Endothelial cell of umbilical vein (primary cell): ENCODE results near the gene STPG3. TPM values are rescaled to one million over a fixed set of nuclear protein-coding genes. Genes with fewer than 3 reads are reported as not detected.

Experiments used
- BruUV-seq: library from RNA; stranded (reverse); fragments of 400-500 nt; replicated peaks from 2 replicates; lab custom pipeline; 2021; lab: Mats Ljungman, UMichigan
- CTCF ChIA-PET: fragments of 300-600, 350-600 bp; sonication (Branson Sonifier 250); formaldehyde crosslinking; loops from one replicate; lab custom pipeline; 2021; ENCODE audit warnings: antibody characterized with exemption, inconsistent platforms; lab: Charles Lee
- POLR2A ChIA-PET: fragments of 300-600, 350-600 bp; sonication (Branson Sonifier 250); formaldehyde crosslinking; loops from one replicate; lab custom pipeline; 2021; ENCODE audit warnings: antibody characterized with exemption, inconsistent platforms; lab: Charles Lee
- DNase-seq: peaks from one replicate; pipeline ENCODE4 v3.0.0-alpha.2; 2011; ENCODE audit warnings: low read depth, low spot score
- FAIRE-seq: peaks from 2 replicates; lab custom pipeline; 2011; peaks lifted over from hg19 to GRCh38; lab: Jason Lieb, UNC
- H2AFZ ChIP-seq: 2 replicates; pipeline ENCODE4 v1.6.0; 2012; ENCODE audit warnings: low read depth, low read length, control low read depth, inconsistent platforms
- H3K27ac ChIP-seq: 2 replicates; pipeline ENCODE4 v1.5.1; 2011; ENCODE audit warnings: low read depth, mild to moderate bottlenecking, control low read depth, low read length, moderate library complexity; ENCODE audit not compliant: insufficient read depth
- H3K27me3 ChIP-seq, 2 experiments: 2 replicates each; pipeline versions ENCODE4 v1.6.0 to v1.6.1; 2011; ENCODE audit warnings: low read length in 2 of 2, mixed read lengths in 1 of 2; ENCODE audit not compliant: control insufficient read depth in 2 of 2, insufficient read depth in 2 of 2
- H3K36me3 ChIP-seq, 2 experiments: 2 replicates in 1 of 2; 3 replicates in 1 of 2; pipeline ENCODE4 v1.5.1; 2011; ENCODE audit warnings: low read length in 2 of 2, mild to moderate bottlenecking in 1 of 2, moderate library complexity in 1 of 2; ENCODE audit not compliant: control insufficient read depth in 2 of 2, insufficient read depth in 2 of 2; ENCODE audit errors: extremely low read depth in 1 of 2
- H3K4me1 ChIP-seq: 3 replicates; pipeline ENCODE4 v1.5.1; 2011; ENCODE audit warnings: mild to moderate bottlenecking, low read length; ENCODE audit not compliant: control insufficient read depth, insufficient read depth; ENCODE audit errors: extremely low read depth
- H3K4me2 ChIP-seq: 2 replicates; pipeline ENCODE4 v1.6.1; 2011; ENCODE audit warnings: low read length, control low read depth, mixed read lengths; ENCODE audit not compliant: insufficient read depth
- H3K4me3 ChIP-seq, 3 experiments: fragments of 200-600 bp in 1 of 3; sonication (generic), shearing (Covaris generic) in 1 of 3; replicated peaks in 1 of 3; 2 replicates each; pipeline ENCODE4 v1.5.1; 2011 to 2016; ENCODE audit warnings: control low read depth in 3 of 3, low read length in 3 of 3, mild to moderate bottlenecking in 2 of 3, inconsistent platforms in 1 of 3, low read depth in 1 of 3, moderate library complexity in 1 of 3; ENCODE audit not compliant: insufficient read depth in 1 of 3
- H3K79me2 ChIP-seq: 2 replicates; pipeline ENCODE4 v1.6.0; 2012; ENCODE audit warnings: low read length, inconsistent platforms; ENCODE audit not compliant: control insufficient read depth, insufficient read depth
- H3K9ac ChIP-seq: replicated peaks from 2 replicates; pipeline ENCODE3; 2011; ENCODE audit warnings: low read length, control low read depth; ENCODE audit not compliant: insufficient read depth; ENCODE audit errors: extremely low read depth
- H3K9me1 ChIP-seq: replicated peaks from 3 replicates; pipeline ENCODE4 v1.6.0; 2011; ENCODE audit warnings: mild to moderate bottlenecking, low read length; ENCODE audit not compliant: control insufficient read depth, insufficient read depth; ENCODE audit errors: extremely low read depth
- H3K9me3 ChIP-seq: replicated peaks from 2 replicates; pipeline ENCODE4 v1.5.1; 2012; ENCODE audit warnings: low read length, inconsistent platforms; ENCODE audit not compliant: control insufficient read depth, insufficient read depth
- H4K20me1 ChIP-seq: replicated peaks from 2 replicates; pipeline ENCODE3; 2011; ENCODE audit warnings: mild to moderate bottlenecking, low read length; ENCODE audit not compliant: control insufficient read depth, insufficient read depth; ENCODE audit errors: extremely low read depth
- EZH2 ChIP-seq: IDR thresholded peaks from 2 replicates; pipeline ENCODE4 v1.6.1; 2012; ENCODE audit warnings: borderline replicate concordance, low read depth, mild to moderate bottlenecking, moderate library complexity, low read length, inconsistent platforms; ENCODE audit not compliant: severe bottlenecking
- GATA2 ChIP-seq: IDR thresholded peaks from 2 replicates; pipeline ENCODE4 v1.7.0; 2011; ENCODE audit warnings: low read depth, mild to moderate bottlenecking, moderate library complexity, mixed read lengths, low read length; ENCODE audit not compliant: insufficient read length, insufficient read depth
- JUN ChIP-seq: IDR thresholded peaks from 2 replicates; pipeline ENCODE4 v1.6.1; 2011; ENCODE audit warnings: borderline replicate concordance, low read depth; ENCODE audit not compliant: insufficient read length, insufficient read depth
- MYC ChIP-seq: IDR thresholded peaks from one replicate; pipeline ENCODE4 v1.6.1; 2011; ENCODE audit warnings: mild to moderate bottlenecking, low read depth, low read length
- POLR2A ChIP-seq: IDR thresholded peaks from 2 replicates; pipeline ENCODE4 v1.6.1; 2012; ENCODE audit warnings: low read depth, mild to moderate bottlenecking, control low read depth, low read length
- POLR2AphosphoS5 ChIP-seq: IDR thresholded peaks from 2 replicates; pipeline ENCODE4 v1.6.1; 2012; ENCODE audit warnings: low read depth, mild to moderate bottlenecking, control low read depth, low read length, moderate library complexity; ENCODE audit not compliant: insufficient read depth
- dilution Hi-C: fragments of 300-500 bp; cut with MboI; formaldehyde crosslinking; loops from one replicate; pipeline ENCODE4 v1.15.0; 2019; ENCODE audit warnings: low sequenced_read_pairs; ENCODE audit not compliant: extremely low pct_ligation_motif_present
- intact Hi-C: fragments of 100-400 bp; cut with micrococcal nuclease; formaldehyde crosslinking; loops from one replicate; pipeline ENCODE4 v1.10.0; 2022
- polyA plus RNA-seq, 4 experiments: library from polyadenylated mRNA; depleted of rRNA in 3 of 4; stranded (reverse) in 3 of 4; unstranded in 1 of 4; fragments of >200 nt; gene quantifications; 2 replicates each; pipeline versions ENCODE4 v1.2.1 to v1.2.3, GENCODE V29; 2011 to 2012; ENCODE audit warnings: missing spikeins in 1 of 4
- total RNA-seq: library from RNA; stranded (reverse); gene quantifications from 2 replicates; pipeline ENCODE4 v1.2.3, GENCODE V29; 2021
- TF ChIP-seq, protein P1 (sequence below), 2 donors: IDR thresholded peaks; 1 replicate in 1 of 2; 2 replicates in 1 of 2; pipeline ENCODE4 v1.5.1; 2011; ENCODE audit warnings: low read length in 2 of 2, mild to moderate bottlenecking in 2 of 2, moderate library complexity in 2 of 2, control low read depth in 1 of 2, inconsistent platforms in 1 of 2, low read depth in 1 of 2; ENCODE audit not compliant: insufficient read depth in 1 of 2; ENCODE audit errors: extremely low read depth in 1 of 2

Gene STPG3
- total and polyA plus RNA-seq, 2 donors (not counting 3 experiments of a cell fraction or from before 2014, with no cell fraction given) = not detected

DNA sequence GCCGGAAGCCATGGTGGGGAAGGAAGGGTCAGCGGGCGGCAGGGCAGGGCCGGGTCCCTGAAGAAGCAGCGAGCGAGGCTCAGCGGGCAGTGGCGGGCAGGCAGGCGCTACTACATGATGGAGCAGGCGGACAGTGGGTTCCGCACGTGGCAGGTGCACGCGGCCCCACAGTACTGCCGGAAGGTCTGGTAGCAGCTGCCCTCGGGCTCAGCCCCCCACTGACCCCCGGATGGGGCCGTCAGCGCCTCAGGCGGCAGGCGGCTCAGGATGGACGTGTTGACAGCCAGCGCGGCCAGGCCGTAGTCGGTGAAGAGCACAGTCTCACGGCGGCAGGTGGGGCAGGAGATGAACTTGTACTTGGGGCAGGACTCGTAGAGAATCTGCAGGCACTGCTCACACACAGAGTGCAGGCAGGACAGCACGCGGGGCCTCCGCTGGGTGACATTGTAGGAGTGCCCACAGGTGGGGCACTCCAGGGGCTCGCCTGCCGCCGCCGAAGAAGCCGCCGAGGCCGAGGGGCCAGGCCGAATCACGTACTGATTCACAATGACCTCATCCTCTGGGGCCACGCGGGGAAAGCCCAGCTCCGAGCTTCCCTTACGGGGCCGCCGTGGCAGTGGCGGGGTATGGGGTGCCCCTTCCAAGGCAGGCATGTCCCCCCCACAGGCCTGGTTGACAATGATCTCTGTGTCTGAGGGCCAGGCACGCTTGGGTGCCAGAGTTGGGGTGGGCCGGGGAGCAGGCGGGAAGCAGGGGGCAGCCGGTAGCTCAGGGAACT, 30.6 kb upstream of the STPG3 start:
- dilution Hi-C loops (no loop called here), intact Hi-C loops (no loop called here)
- H2AFZ ChIP-seq = no peak overlapping the region
- POLR2A ChIA-PET = no interaction called here
- H3K27ac ChIP-seq = no peak overlapping the region
- H3K27me3 ChIP-seq = no peaks in the 10 kb centered on the region
- CTCF ChIA-PET = no interaction called here
- no peaks in the 10 kb centered on the region for H3K9me1 ChIP-seq
- no TSS peak for BruUV-seq
- no peaks in the 10 kb centered on the region for H3K79me2 ChIP-seq
- no peaks in the 10 kb centered on the region for H4K20me1 ChIP-seq
- no peak overlapping the region for H3K4me2 ChIP-seq
- H3K9ac ChIP-seq = no peak overlapping the region
- FAIRE-seq = no peak
- H3K9me3 ChIP-seq = no peaks in the 10 kb centered on the region
- peaks cover 18% of the 10 kb centered on the region for H3K4me1 ChIP-seq
- H3K4me3 ChIP-seq = no peak overlapping the region
- peaks cover 0 to 2% of the 10 kb centered on the region in 2 experiments for H3K36me3 ChIP-seq
- DNase-seq = no peak
- TF ChIP-seq JUN = no peak
- TF ChIP-seq GATA2 = no peak
- TF ChIP-seq, protein P1, sequence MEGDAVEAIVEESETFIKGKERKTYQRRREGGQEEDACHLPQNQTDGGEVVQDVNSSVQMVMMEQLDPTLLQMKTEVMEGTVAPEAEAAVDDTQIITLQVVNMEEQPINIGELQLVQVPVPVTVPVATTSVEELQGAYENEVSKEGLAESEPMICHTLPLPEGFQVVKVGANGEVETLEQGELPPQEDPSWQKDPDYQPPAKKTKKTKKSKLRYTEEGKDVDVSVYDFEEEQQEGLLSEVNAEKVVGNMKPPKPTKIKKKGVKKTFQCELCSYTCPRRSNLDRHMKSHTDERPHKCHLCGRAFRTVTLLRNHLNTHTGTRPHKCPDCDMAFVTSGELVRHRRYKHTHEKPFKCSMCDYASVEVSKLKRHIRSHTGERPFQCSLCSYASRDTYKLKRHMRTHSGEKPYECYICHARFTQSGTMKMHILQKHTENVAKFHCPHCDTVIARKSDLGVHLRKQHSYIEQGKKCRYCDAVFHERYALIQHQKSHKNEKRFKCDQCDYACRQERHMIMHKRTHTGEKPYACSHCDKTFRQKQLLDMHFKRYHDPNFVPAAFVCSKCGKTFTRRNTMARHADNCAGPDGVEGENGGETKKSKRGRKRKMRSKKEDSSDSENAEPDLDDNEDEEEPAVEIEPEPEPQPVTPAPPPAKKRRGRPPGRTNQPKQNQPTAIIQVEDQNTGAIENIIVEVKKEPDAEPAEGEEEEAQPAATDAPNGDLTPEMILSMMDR (IDR thresholded peaks at IDR 0.05; ENCODE audit: extremely low read depth in 1 of 2, insufficient read depth in 1 of 2, low read depth in 1 of 2, low read length in 2 of 2) = no peak
- no peak for TF ChIP-seq EZH2
- no peak for TF ChIP-seq POLR2AphosphoS5
- no peak for TF ChIP-seq MYC
- no peak for TF ChIP-seq POLR2A
